ENCODE results near the gene THAP10.
A peak's percentile ranks its signal among the peaks of the same experiment; 100 is the strongest.
"Not testable (repeated sequence)": the region's sequence is repeated elsewhere in the genome, so short reads cannot be mapped to it uniquely, and the experiment has no call there.

The THAP10 gene

GRCh38 chr15:70892002-70892911 lies at the start of gene THAP10, which contains the start of gene LRRC49:
THAP10 (minus strand) TSS chr15:70892433; CDS start chr15:70892272, 161 bp downstream.
LRRC49 (plus strand) TSS chr15:70892826; CDS start chr15:70892895, 69 bp downstream.
- DNase-seq (ENCODE audit: low spot score), result peak; percentile 79

- no peak for DNase-seq (ENCODE audit: low spot score)
Measured at GRCh38 chr15:70936326-70936725, 44.1 kb upstream of the THAP10 start.

- no peak for DNase-seq (ENCODE audit: low spot score)
Measured at GRCh38 chr15:70935631-70936030, 43.4 kb upstream of the THAP10 start.

GRCh38 chr15:70933411-70933810 lies 41.2 kb upstream of the THAP10 start:
- no peak for DNase-seq (ENCODE audit: low spot score)

GRCh38 chr15:70932397-70932796 lies 40.2 kb upstream of the THAP10 start:
- DNase-seq (ENCODE audit: low spot score), result no peak

GRCh38 chr15:70931821-70932220 lies 39.6 kb upstream of the THAP10 start:
- DNase-seq (ENCODE audit: low spot score), result no peak

GRCh38 chr15:70926914-70927313 lies 34.7 kb upstream of the THAP10 start:
- not testable (repeated sequence) for DNase-seq (ENCODE audit: low spot score)

GRCh38 chr15:70923311-70924080 lies 31.3 kb upstream of the THAP10 start:
- DNase-seq (ENCODE audit: low spot score), result no peak

- no peak for DNase-seq (ENCODE audit: low spot score)
Measured at GRCh38 chr15:70922119-70922518, 29.9 kb upstream of the THAP10 start.

GRCh38 chr15:70920981-70921696 lies 28.9 kb upstream of the THAP10 start:
- no peak for DNase-seq (ENCODE audit: low spot score)

- no peak for DNase-seq (ENCODE audit: low spot score)
Measured at GRCh38 chr15:70917955-70918354, 25.7 kb upstream of the THAP10 start.

- no peak for DNase-seq (ENCODE audit: low spot score)
Measured at GRCh38 chr15:70916531-70916930, 24.3 kb upstream of the THAP10 start.

GRCh38 chr15:70912187-70912586 lies 20.0 kb upstream of the THAP10 start:
- DNase-seq (ENCODE audit: low spot score), result no peak

- DNase-seq (ENCODE audit: low spot score), result no peak
Measured at GRCh38 chr15:70910958-70911357, 18.7 kb upstream of the THAP10 start.

GRCh38 chr15:70907784-70908471 lies 15.7 kb upstream of the THAP10 start:
- DNase-seq (ENCODE audit: low spot score), result no peak

GRCh38 chr15:70906842-70907241 lies 14.6 kb upstream of the THAP10 start:
- no peak for DNase-seq (ENCODE audit: low spot score)

- no peak for DNase-seq (ENCODE audit: low spot score)
Measured at GRCh38 chr15:70902107-70902506, 9.9 kb upstream of the THAP10 start.

GRCh38 chr15:70892912-70893560 lies 803 bp upstream of the THAP10 start:
- no peak for DNase-seq (ENCODE audit: low spot score)

- no peak for DNase-seq (ENCODE audit: low spot score)
Measured at GRCh38 chr15:70882361-70882760, 9.9 kb downstream of the THAP10 start.

- DNase-seq (ENCODE audit: low spot score), result no peak
Measured at GRCh38 chr15:70880781-70881180, 11.5 kb downstream of the THAP10 start.

- DNase-seq (ENCODE audit: low spot score), result no peak
Measured at GRCh38 chr15:70879401-70879800, 12.8 kb downstream of the THAP10 start.
